ENCODE results near the gene LDLRAD2. TPM values are rescaled to one million over a fixed set of nuclear protein-coding genes. Genes with fewer than 3 reads are reported as not detected.

Gene LDLRAD2
- total RNA-seq, 1 experiment from 2014 or later, result not detected

GRCh38 chr1:21863981-21864380, 51.9 kb downstream of the LDLRAD2 start:
- Mint-ChIP-seq H3K36me3 (ENCODE audit: insufficient read depth, unreplicated experiment) (peaks cover 55% of the 10 kb centered on the region), H3K9me3 (ENCODE audit: unreplicated experiment) (no peaks in the 10 kb centered on the region), H3K27ac (ENCODE audit: low read depth, unreplicated experiment) (no peak overlapping the region), H3K4me1 (ENCODE audit: insufficient read depth, unreplicated experiment) (peaks cover under 1% of the 10 kb centered on the region), H3K27me3 (ENCODE audit: insufficient read depth, unreplicated experiment) (no peaks in the 10 kb centered on the region), H3K4me3 (ENCODE audit: unreplicated experiment) (no peak overlapping the region)
- TF ChIP-seq CTCF (IDR thresholded peaks at IDR 0.05; ENCODE audit: unreplicated experiment), result no peak
- BruUV-seq (replicated peaks), result no TSS peak
- no peak for DNase-seq (ENCODE audit: unreplicated experiment)
- CTCF ChIA-PET, result interaction anchor here (0.6 kb wide), 1 partner anchor 28 kb away, joined by 5 read pairs; no protein-coding TSS in a partner anchor
- intact Hi-C loops (cut with micrococcal nuclease), result loop anchor here (10.0 kb wide), 1 partner anchor 91 kb away; no protein-coding TSS in a partner anchor
- POLR2A ChIA-PET, result interaction anchor here (0.6 kb wide), 1 partner anchor 134 kb away, joined by 3 read pairs; no protein-coding TSS in a partner anchor

DNA sequence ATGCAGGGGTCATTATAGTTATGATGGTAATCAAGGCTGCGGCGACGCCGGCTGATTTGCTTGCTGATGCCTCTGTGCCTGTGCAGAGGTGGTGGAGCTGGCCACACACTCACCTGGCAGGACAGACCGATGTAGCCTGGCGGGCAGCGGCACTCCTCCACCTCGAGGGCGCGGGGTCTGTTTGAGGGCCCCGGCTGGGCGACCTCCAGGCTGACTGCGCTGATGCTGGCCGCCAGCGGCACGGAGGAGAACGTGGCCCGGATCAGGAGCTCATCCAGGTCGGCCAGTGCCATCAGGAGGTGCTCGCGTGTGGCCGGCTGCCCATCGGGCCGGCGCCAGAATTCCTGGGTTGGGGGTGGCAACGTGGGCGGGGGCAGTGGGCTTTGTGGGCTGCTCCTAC, 52.7 kb downstream of the LDLRAD2 start:
- CTCF ChIA-PET, result no interaction called here
- peaks cover 55% of the 10 kb centered on the region for H3K36me3 Mint-ChIP-seq (ENCODE audit: insufficient read depth, unreplicated experiment)
- no peaks in the 10 kb centered on the region for H3K9me3 Mint-ChIP-seq (ENCODE audit: unreplicated experiment)
- no peak overlapping the region for H3K4me3 Mint-ChIP-seq (ENCODE audit: unreplicated experiment)
- POLR2A ChIA-PET, result interaction anchor here (0.6 kb wide), 1 partner anchor 253 kb away, joined by 4 read pairs; no protein-coding TSS in a partner anchor
- no peak for TF ChIP-seq CTCF (IDR thresholded peaks at IDR 0.05; ENCODE audit: unreplicated experiment)
- no peak for DNase-seq (ENCODE audit: unreplicated experiment)
- no peaks in the 10 kb centered on the region for H3K27me3 Mint-ChIP-seq (ENCODE audit: insufficient read depth, unreplicated experiment)
- peaks cover 6% of the 10 kb centered on the region for H3K4me1 Mint-ChIP-seq (ENCODE audit: insufficient read depth, unreplicated experiment)
- H3K27ac Mint-ChIP-seq (ENCODE audit: low read depth, unreplicated experiment), result no peak overlapping the region
- intact Hi-C loops (cut with micrococcal nuclease), result loop anchor here (10.0 kb wide), 1 partner anchor 90 kb away; no protein-coding TSS in a partner anchor
- BruUV-seq (replicated peaks), result no TSS peak

- no peaks in the 10 kb centered on the region for H3K27me3 Mint-ChIP-seq (ENCODE audit: insufficient read depth, unreplicated experiment)
- H3K36me3 Mint-ChIP-seq (ENCODE audit: insufficient read depth, unreplicated experiment), result peaks cover 60% of the 10 kb centered on the region
- intact Hi-C loops (cut with micrococcal nuclease), result loop anchor here (10.0 kb wide), 1 partner anchor 89 kb away; no protein-coding TSS in a partner anchor
- ChIA-PET POLR2A (no interaction called here), CTCF (no interaction called here)
- H3K9me3 Mint-ChIP-seq (ENCODE audit: unreplicated experiment), result no peaks in the 10 kb centered on the region
- H3K27ac Mint-ChIP-seq (ENCODE audit: low read depth, unreplicated experiment), result no peak overlapping the region
- peaks cover 14% of the 10 kb centered on the region for H3K4me1 Mint-ChIP-seq (ENCODE audit: insufficient read depth, unreplicated experiment)
- DNase-seq (ENCODE audit: unreplicated experiment), result no peak
- no TSS peak for BruUV-seq (replicated peaks)
- no peak for TF ChIP-seq CTCF (IDR thresholded peaks at IDR 0.05; ENCODE audit: unreplicated experiment)
- no peak overlapping the region for H3K4me3 Mint-ChIP-seq (ENCODE audit: unreplicated experiment)
Measured at GRCh38 chr1:21865609-21865942, 53.5 kb downstream of the LDLRAD2 start.

- Mint-ChIP-seq H3K4me3 (ENCODE audit: unreplicated experiment) (no peak overlapping the region), H3K9me3 (ENCODE audit: unreplicated experiment) (no peaks in the 10 kb centered on the region), H3K36me3 (ENCODE audit: insufficient read depth, unreplicated experiment) (peaks cover 55% of the 10 kb centered on the region), H3K27me3 (ENCODE audit: insufficient read depth, unreplicated experiment) (no peaks in the 10 kb centered on the region), H3K4me1 (ENCODE audit: insufficient read depth, unreplicated experiment) (peaks cover 16% of the 10 kb centered on the region), H3K27ac (ENCODE audit: low read depth, unreplicated experiment) (no peak overlapping the region)
- intact Hi-C loops (cut with micrococcal nuclease), result loop anchor here (10.0 kb wide), 1 partner anchor 89 kb away; no protein-coding TSS in a partner anchor
- ChIA-PET CTCF (no interaction called here), POLR2A (no interaction called here)
- BruUV-seq (replicated peaks), result no TSS peak
- no peak for TF ChIP-seq CTCF (IDR thresholded peaks at IDR 0.05; ENCODE audit: unreplicated experiment)
- no peak for DNase-seq (ENCODE audit: unreplicated experiment)
Measured at GRCh38 chr1:21865943-21866706, 54.1 kb downstream of the LDLRAD2 start.
